ENCODE data around the gene PRSS12.

PRSS12 gene

DNA sequence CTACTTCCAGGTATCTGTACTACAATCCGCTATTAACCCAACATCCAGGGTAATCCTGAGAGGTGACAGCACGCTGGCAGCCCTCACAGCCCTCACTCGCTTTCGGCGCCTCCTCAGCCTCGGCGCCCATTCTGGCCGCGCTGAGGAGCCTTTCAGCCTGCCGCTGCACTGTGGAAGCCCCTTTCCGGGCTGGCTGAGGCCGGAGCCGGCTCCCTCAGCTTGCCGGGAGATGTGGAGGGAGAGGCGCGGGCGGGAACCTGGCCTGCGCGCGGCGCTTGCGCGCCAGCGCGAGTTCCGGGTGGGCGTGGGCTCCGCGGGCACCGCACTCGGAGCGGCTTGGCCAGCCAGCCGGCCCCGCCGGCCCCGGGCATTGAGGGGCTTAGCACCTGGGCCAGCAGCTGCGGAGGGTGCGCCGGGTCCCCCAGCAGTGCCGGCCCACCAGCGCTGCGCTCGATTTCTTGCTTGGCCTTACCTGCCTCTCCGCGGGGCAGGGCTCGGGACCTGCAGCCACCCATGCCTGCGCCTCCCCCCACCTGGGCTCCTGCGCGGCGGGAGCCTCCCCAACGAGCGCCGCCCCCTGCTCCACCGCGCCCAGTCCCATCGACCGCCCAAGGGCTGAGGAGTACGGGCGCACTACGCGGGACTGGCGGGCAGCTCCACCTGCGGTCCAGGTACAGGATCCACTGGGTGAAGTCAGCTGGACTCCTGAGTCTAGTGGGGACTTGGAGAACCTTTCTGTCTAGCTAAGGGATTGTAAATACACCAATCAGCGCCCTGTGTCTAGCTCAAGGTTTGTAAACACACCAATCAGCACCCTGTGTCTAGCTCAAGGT is 87.3 kb downstream of the PRSS12 start:
- no peak for DNase-seq (ENCODE audit: low read depth)
- in situ Hi-C loops (cut with HindIII; ENCODE audit: low sequenced_read_pairs), result no loop called here
- TF ChIP-seq, protein P1, sequence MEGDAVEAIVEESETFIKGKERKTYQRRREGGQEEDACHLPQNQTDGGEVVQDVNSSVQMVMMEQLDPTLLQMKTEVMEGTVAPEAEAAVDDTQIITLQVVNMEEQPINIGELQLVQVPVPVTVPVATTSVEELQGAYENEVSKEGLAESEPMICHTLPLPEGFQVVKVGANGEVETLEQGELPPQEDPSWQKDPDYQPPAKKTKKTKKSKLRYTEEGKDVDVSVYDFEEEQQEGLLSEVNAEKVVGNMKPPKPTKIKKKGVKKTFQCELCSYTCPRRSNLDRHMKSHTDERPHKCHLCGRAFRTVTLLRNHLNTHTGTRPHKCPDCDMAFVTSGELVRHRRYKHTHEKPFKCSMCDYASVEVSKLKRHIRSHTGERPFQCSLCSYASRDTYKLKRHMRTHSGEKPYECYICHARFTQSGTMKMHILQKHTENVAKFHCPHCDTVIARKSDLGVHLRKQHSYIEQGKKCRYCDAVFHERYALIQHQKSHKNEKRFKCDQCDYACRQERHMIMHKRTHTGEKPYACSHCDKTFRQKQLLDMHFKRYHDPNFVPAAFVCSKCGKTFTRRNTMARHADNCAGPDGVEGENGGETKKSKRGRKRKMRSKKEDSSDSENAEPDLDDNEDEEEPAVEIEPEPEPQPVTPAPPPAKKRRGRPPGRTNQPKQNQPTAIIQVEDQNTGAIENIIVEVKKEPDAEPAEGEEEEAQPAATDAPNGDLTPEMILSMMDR (IDR thresholded peaks at IDR 0.05; ENCODE audit: low read depth, low read length, missing control alignments), result no peak
- peak overlapping the region; percentile 41 for H3K4me3 ChIP-seq (ENCODE audit: low read depth, low read length)

DNA sequence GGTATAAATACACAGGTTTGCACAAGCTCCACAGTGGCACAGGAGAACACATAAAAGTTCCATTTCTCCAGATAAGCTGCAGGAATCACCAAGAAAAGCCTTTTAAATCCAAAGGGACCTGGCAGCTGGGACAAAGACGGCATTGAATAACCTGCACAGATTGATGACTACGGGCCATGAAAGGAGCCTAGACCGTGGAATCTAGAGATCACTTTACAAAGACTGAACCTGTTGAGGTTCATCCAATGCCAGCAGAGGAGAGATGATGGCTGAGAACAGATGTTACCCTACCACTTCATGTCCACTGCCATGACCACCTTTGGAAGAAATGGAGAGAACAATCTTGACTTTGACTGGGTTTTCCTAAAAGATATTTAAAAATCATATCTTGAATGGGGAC is 88.7 kb downstream of the PRSS12 start:
- no peak for DNase-seq (ENCODE audit: low read depth)
- TF ChIP-seq, protein P1 (IDR thresholded peaks at IDR 0.05; ENCODE audit: low read depth, low read length, missing control alignments), result no peak
- in situ Hi-C loops (cut with HindIII; ENCODE audit: low sequenced_read_pairs), result no loop called here
- no peak overlapping the region for H3K4me3 ChIP-seq (ENCODE audit: low read depth, low read length)

DNA sequence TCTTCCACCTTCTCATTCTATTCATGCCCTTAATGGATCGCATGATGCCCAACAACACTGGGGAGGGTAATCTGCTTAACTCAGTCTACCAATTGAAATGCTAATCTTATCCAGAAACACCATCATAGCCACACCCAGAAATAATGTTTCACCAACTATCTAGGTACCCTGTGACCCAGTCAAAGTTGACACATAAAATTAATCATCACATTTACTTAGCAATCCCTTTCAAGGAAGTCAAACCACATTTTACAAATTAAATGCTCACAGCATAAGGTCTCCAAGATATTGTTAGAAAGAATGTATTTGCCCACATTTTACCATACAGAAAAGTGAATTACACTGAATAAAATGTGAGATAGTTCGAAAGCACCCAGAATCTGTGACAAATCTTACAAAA is 92.5 kb downstream of the PRSS12 start:
- H3K4me3 ChIP-seq (ENCODE audit: low read depth, low read length), result no peak overlapping the region
- no peak for DNase-seq (ENCODE audit: low read depth)
- TF ChIP-seq, protein P1 (IDR thresholded peaks at IDR 0.05; ENCODE audit: low read depth, low read length, missing control alignments), result no peak
- in situ Hi-C loops (cut with HindIII; ENCODE audit: low sequenced_read_pairs), result no loop called here

DNA sequence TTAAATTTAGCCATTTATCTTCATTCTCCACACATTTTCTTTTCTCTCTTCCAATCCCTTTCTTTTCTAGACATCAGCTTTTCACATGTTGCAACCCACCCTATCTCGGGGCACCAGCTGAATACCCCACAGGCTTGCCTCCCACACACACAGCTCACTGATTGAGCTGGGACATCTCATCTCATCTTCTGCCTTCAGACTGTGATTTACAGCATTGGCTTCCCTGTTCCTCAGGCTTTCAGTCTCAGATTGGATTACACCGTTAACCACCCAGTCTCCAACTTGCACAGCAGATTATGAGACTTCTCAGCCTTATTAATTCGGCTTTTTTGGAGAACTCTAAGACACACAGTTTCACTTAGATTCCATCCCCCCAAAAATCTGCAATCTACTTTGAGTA is 93.7 kb downstream of the PRSS12 start:
- in situ Hi-C loops (cut with HindIII; ENCODE audit: low sequenced_read_pairs), result no loop called here
- no peak for DNase-seq (ENCODE audit: low read depth)
- TF ChIP-seq, protein P1 (IDR thresholded peaks at IDR 0.05; ENCODE audit: low read depth, low read length, missing control alignments), result no peak
- H3K4me3 ChIP-seq (ENCODE audit: low read depth, low read length), result no peak overlapping the region

DNA sequence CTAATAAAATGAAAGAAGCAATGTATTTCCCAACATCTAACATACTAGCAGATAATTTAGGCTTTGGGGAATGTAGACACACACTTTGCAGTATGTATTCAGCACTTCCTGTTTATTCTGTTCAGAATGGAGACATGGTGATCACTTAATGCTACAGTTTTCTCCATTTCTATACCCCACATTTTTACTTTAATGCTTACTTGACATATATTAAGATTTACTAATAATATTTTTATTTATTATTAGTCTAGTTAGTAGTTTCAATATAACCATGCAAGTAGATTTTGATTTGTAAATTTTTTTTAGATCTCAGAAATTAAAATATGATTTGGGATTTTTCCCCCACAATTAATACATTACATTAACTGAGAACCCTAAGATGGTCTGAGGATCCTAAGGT is 98.4 kb downstream of the PRSS12 start:
- DNase-seq (ENCODE audit: low read depth), result no peak
- TF ChIP-seq, protein P1 (IDR thresholded peaks at IDR 0.05; ENCODE audit: low read depth, low read length, missing control alignments), result no peak
- no peak overlapping the region for H3K4me3 ChIP-seq (ENCODE audit: low read depth, low read length)
- in situ Hi-C loops (cut with HindIII; ENCODE audit: low sequenced_read_pairs), result no loop called here

DNA sequence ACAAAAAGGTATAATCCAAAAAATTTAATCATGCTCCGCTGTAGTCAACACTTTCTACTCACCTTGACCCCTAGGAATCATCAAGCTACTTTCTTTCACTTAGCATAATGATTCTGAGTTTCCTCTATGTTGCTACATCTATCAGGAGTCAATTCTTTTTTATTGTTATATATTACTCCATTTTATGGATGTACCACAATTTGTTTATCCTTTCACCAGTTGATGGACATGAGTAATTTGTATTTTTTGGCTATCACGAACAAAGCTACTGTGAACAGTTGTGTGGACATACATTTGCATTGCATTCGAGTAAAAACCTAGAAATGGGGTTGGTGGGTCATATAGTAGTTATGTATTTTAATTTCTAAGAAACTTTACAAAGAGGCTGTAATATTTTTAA is 102.9 kb downstream of the PRSS12 start:
- no peak for DNase-seq (ENCODE audit: low read depth)
- H3K4me3 ChIP-seq (ENCODE audit: low read depth, low read length), result no peak overlapping the region
- in situ Hi-C loops (cut with HindIII; ENCODE audit: low sequenced_read_pairs), result no loop called here
- TF ChIP-seq, protein P1 (IDR thresholded peaks at IDR 0.05; ENCODE audit: low read depth, low read length, missing control alignments), result no peak

Measured in astrocyte of the cerebellum (primary cell).